GM13976 (cell line): ENCODE results near the gene TARBP1.

Experiments
- DNase-seq: peaks from one replicate; pipeline ENCODE4 v3.0.0; 2012; ENCODE audit warnings: low spot score
- CTCF ChIP-seq: IDR thresholded peaks from 2 replicates; pipeline ENCODE4 v1.5.1; 2012; ENCODE audit warnings: borderline replicate concordance, mild to moderate bottlenecking; ENCODE audit not compliant: insufficient read depth; ENCODE audit errors: extremely low read depth, missing control alignments, control extremely low read depth
- in situ Hi-C: fragments of 300-500 bp; cut with MboI; formaldehyde crosslinking; loops from one replicate; pipeline ENCODE4 v1.12.0; 2022; ENCODE audit warnings: low sequenced_read_pairs, mixed read lengths, inconsistent platforms; ENCODE audit not compliant: unreplicated experiment

TARBP1 gene

GRCh38 chr1:234355782-234356510, 123.0 kb downstream of the TARBP1 start:
- no peak for TF ChIP-seq CTCF
- DNase-seq: no peak
- in situ Hi-C loops: no loop called here

GRCh38 chr1:234348964-234349363, 130.0 kb downstream of the TARBP1 start:
- DNase-seq: no peak

GRCh38 chr1:234345237-234345636, 133.7 kb downstream of the TARBP1 start:
- in situ Hi-C loops: no loop called here
- TF ChIP-seq CTCF: no peak
- DNase-seq: no peak

More at GRCh38 chr1:234348964-234349363, 130.0 kb downstream of the TARBP1 start:
- no peak for TF ChIP-seq CTCF
- in situ Hi-C loops: no loop called here

GRCh38 chr1:234342774-234343173, 136.2 kb downstream of the TARBP1 start:
- in situ Hi-C loops: no loop called here
- no peak for TF ChIP-seq CTCF
- DNase-seq: no peak
